Measurements from ENCODE around the gene SAMD4A. TPM values are rescaled to one million over a fixed set of nuclear protein-coding genes. Genes with fewer than 3 reads are reported as not detected.

Gene SAMD4A
- total RNA-seq, 4 donors from 2014 or later: 15.3 to 40.2 (median 22.3) TPM

DNA sequence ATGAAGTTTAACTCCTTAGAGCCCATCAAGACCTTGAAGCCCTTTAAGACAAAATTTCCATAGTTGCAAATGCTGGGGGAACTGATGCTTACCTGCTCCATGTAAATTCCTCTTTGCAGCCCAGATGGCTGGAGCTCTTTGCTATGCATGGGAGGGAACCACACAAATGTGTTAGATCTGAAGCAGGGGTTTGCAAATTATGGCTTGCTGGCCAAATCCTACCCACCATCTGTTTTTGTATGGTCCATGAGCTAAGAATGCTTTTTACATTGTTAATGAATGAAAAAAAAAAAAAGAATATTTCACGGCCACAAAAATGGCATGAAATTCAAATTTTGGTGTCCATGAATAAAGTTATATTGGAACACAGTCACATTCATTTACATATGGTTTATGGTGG lies 261.1 kb downstream of the SAMD4A start:
- intact Hi-C loops (cut with DNase I; ENCODE audit: low total_unique reads): no loop called here
- no peaks in the 10 kb centered on the region for H3K36me3 ChIP-seq
- peaks cover 7 to 19% of the 10 kb centered on the region in 2 donors for H3K9me3 ChIP-seq
- no peaks in the 10 kb centered on the region for H3K4me1 ChIP-seq
- H3K4me3 ChIP-seq: no peak overlapping the region
- WGBS, 2 donors (ENCODE audit: low coverage in 1 of 2): 85 to 93% methylated on average over 1 of the region's 1 CpG
- no peak for DNase-seq
- in situ Hi-C loops (cut with MboI; ENCODE audit: low pct_ligation_motif_present in 1 of 4, low pct_unique_long_range_greater_than_20kb in 1 of 4, low sequenced_read_pairs in 3 of 4): no loop called here
- TF ChIP-seq, protein P1, sequence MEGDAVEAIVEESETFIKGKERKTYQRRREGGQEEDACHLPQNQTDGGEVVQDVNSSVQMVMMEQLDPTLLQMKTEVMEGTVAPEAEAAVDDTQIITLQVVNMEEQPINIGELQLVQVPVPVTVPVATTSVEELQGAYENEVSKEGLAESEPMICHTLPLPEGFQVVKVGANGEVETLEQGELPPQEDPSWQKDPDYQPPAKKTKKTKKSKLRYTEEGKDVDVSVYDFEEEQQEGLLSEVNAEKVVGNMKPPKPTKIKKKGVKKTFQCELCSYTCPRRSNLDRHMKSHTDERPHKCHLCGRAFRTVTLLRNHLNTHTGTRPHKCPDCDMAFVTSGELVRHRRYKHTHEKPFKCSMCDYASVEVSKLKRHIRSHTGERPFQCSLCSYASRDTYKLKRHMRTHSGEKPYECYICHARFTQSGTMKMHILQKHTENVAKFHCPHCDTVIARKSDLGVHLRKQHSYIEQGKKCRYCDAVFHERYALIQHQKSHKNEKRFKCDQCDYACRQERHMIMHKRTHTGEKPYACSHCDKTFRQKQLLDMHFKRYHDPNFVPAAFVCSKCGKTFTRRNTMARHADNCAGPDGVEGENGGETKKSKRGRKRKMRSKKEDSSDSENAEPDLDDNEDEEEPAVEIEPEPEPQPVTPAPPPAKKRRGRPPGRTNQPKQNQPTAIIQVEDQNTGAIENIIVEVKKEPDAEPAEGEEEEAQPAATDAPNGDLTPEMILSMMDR (IDR thresholded peaks at IDR 0.05): no peak
- no peak for TF ChIP-seq EP300 (IDR thresholded peaks at IDR 0.05; ENCODE audit: low read depth)
- no peak for TF ChIP-seq POLR2A (IDR thresholded peaks at IDR 0.05)
- TF ChIP-seq POLR2AphosphoS5 (IDR thresholded peaks at IDR 0.05): no peak
- no peaks in the 10 kb centered on the region for H3K27me3 ChIP-seq
- H3K27ac ChIP-seq: no peak overlapping the region

DNA sequence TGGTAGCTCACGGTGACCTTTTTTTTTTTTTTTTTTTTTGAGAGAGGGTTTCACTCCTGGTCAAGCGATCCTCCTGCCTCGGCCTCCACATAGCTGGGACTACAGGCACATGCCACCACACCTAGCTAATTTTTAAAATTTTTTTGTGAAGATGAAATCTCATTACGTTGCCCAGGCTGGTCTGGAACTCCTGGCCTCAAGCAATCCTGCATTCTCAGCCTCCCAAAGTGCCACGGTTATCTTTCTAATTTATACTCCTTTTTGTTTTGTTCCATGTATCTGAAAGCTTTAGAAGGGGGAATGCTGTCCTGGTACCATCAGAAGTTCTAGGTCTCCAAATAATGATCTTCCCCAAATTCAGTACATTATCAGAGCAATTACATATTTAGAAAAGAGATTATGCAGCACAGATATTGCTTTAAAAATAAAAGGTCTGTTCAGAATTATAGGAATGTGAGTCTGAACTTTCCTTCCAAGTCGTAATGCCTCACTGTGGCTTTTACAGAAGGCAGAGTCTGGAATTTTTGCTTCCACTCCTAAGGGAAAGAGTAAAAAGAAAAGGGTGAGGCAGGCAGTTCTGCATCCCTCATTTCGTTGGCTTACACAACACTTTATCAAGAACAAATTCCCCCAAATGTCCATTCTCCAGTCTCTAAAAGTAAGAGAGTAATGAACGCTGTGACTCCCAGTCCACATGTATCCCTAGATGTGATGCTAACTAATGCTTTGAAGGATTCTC lies 262.7 kb downstream of the SAMD4A start:
- intact Hi-C loops (cut with DNase I; ENCODE audit: low total_unique reads): no loop called here
- H3K27me3 ChIP-seq: no peaks in the 10 kb centered on the region
- WGBS, 2 donors (ENCODE audit: low coverage in 1 of 2): 68 to 78% methylated on average over 8 of the region's 8 CpGs
- in situ Hi-C loops (cut with MboI; ENCODE audit: low pct_ligation_motif_present in 1 of 4, low pct_unique_long_range_greater_than_20kb in 1 of 4, low sequenced_read_pairs in 3 of 4): no loop called here
- no peak for DNase-seq
- no peaks in the 10 kb centered on the region for H3K4me1 ChIP-seq
- no peaks in the 10 kb centered on the region for H3K36me3 ChIP-seq
- peaks cover 0 to 5% of the 10 kb centered on the region in 2 donors for H3K9me3 ChIP-seq
- no peak overlapping the region for H3K27ac ChIP-seq
- TF ChIP-seq, protein P1 (IDR thresholded peaks at IDR 0.05): no peak
- H3K4me3 ChIP-seq: no peak overlapping the region

GRCh38 chr14:54830650-54831049 lies 263.7 kb downstream of the SAMD4A start:
- in situ Hi-C loops (cut with MboI; ENCODE audit: low pct_ligation_motif_present in 1 of 4, low pct_unique_long_range_greater_than_20kb in 1 of 4, low sequenced_read_pairs in 3 of 4): no loop called here
- no peak for DNase-seq
- WGBS, 2 donors (ENCODE audit: low coverage in 1 of 2): 94 to 96% methylated on average over 4 of the region's 4 CpGs
- H3K9me3 ChIP-seq: no peaks in the 10 kb centered on the region
- H3K36me3 ChIP-seq: no peaks in the 10 kb centered on the region
- TF ChIP-seq, protein P1 (IDR thresholded peaks at IDR 0.05): no peak
- TF ChIP-seq POLR2A (IDR thresholded peaks at IDR 0.05) (no peak), POLR2AphosphoS5 (IDR thresholded peaks at IDR 0.05) (no peak), EP300 (IDR thresholded peaks at IDR 0.05; ENCODE audit: low read depth) (no peak)
- no peak overlapping the region for H3K27ac ChIP-seq
- intact Hi-C loops (cut with DNase I; ENCODE audit: low total_unique reads): no loop called here
- H3K27me3 ChIP-seq: no peaks in the 10 kb centered on the region
- no peaks in the 10 kb centered on the region for H3K4me1 ChIP-seq
- no peak overlapping the region for H3K4me3 ChIP-seq

GRCh38 chr14:54834081-54834480 lies 267.2 kb downstream of the SAMD4A start:
- TF ChIP-seq POLR2A (IDR thresholded peaks at IDR 0.05) (no peak), POLR2AphosphoS5 (IDR thresholded peaks at IDR 0.05) (no peak), EP300 (IDR thresholded peaks at IDR 0.05; ENCODE audit: low read depth) (no peak)
- TF ChIP-seq, protein P1 (IDR thresholded peaks at IDR 0.05): no peak
- Histone ChIP-seq H3K4me3 (no peak overlapping the region), H3K27ac (no peak overlapping the region), H3K4me1 (no peaks in the 10 kb centered on the region), H3K36me3 (no peaks in the 10 kb centered on the region), H3K27me3 (no peaks in the 10 kb centered on the region), H3K9me3 (no peaks in the 10 kb centered on the region)
- in situ Hi-C loops (cut with MboI; ENCODE audit: low pct_ligation_motif_present in 1 of 4, low pct_unique_long_range_greater_than_20kb in 1 of 4, low sequenced_read_pairs in 3 of 4) (no loop called here), intact Hi-C loops (cut with DNase I; ENCODE audit: low total_unique reads) (no loop called here)
- no peak for DNase-seq

Data from transverse colon (tissue), 4 donors.